Measurements from ENCODE around the gene ESR2. TPM values are rescaled to one million over a fixed set of nuclear protein-coding genes. Genes with fewer than 3 reads are reported as not detected.

Gene ESR2
- total RNA-seq, 1 donor from 2014 or later, result 0.17 TPM

DNA sequence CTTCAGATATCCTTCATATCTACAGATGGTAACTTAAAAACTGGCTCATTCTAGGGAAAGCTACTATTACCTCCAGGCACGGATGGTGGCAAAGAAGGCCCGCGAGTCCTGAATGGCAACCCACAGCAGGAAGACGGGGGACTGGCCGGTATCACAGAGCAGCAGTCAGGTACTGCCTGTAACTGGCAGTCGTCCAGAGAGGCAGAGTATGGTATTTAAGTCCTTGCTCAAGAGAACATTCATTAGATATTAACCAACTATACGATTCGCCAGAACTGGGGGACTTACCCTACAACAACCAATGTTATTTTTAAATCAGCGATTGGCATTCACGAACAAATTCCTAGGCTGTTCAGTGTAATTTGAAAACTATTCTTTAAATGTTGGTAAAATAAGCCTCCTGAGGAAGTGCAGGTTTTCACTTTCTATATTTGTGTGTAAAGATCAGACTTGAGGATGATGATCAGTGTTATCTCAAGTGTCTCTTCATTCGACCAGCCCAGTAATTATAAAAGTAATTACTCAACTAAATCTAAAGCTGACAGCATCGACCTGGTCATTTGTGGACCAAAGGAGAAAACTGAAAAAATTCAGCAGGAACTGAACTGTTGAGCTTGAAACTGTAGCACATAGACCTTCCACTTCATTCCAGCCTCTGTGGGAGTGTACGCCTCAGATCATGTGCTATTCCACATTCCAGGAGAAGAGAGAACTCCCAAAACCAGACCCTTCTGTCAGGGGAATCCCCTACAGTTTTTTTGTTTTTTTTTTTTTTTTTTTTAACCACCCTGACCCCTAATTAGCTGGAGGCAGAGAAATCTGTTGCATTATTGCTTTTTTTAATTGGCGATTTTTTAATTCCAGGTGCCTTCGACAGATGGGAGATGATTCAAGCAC lies 75.6 kb downstream of the ESR2 start:
- Histone ChIP-seq H3K36me3 (ENCODE audit: control insufficient read depth, insufficient read depth, low read length) (peaks cover 4% of the 10 kb centered on the region), H3K4me3 (ENCODE audit: low read depth, low read length) (no peak overlapping the region), H3K27me3 (ENCODE audit: control insufficient read depth, insufficient read depth, low read length) (no peaks in the 10 kb centered on the region)
- TF ChIP-seq, protein P1, sequence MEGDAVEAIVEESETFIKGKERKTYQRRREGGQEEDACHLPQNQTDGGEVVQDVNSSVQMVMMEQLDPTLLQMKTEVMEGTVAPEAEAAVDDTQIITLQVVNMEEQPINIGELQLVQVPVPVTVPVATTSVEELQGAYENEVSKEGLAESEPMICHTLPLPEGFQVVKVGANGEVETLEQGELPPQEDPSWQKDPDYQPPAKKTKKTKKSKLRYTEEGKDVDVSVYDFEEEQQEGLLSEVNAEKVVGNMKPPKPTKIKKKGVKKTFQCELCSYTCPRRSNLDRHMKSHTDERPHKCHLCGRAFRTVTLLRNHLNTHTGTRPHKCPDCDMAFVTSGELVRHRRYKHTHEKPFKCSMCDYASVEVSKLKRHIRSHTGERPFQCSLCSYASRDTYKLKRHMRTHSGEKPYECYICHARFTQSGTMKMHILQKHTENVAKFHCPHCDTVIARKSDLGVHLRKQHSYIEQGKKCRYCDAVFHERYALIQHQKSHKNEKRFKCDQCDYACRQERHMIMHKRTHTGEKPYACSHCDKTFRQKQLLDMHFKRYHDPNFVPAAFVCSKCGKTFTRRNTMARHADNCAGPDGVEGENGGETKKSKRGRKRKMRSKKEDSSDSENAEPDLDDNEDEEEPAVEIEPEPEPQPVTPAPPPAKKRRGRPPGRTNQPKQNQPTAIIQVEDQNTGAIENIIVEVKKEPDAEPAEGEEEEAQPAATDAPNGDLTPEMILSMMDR (IDR thresholded peaks at IDR 0.05; ENCODE audit: insufficient read depth, low read length, poor library complexity, severe bottlenecking), result no peak
- DNase-seq (ENCODE audit: low read depth), result peak; percentile 35

DNA sequence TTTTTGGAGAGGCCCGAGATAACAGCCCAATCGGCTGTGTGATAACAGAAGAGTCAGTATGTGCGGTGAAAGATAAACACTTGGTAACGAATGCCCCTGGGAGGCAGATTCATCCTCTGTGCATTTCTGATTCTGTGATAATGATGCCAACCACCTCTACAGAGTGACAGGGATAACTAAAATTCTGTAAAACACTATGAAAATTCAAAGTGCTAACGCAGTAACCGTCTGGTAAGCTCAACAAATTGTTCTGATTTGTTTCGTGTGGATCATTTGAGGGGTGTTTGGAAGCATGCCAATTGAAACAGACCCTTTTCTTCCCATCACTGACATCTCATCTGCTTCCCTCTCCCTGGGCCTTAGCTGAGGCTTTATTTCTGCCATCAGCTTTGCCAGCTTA lies 76.3 kb downstream of the ESR2 start:
- DNase-seq (ENCODE audit: low read depth), result no peak
- TF ChIP-seq, protein P1 (IDR thresholded peaks at IDR 0.05; ENCODE audit: insufficient read depth, low read length, poor library complexity, severe bottlenecking), result no peak
- no peak overlapping the region for H3K4me3 ChIP-seq (ENCODE audit: low read depth, low read length)

DNA sequence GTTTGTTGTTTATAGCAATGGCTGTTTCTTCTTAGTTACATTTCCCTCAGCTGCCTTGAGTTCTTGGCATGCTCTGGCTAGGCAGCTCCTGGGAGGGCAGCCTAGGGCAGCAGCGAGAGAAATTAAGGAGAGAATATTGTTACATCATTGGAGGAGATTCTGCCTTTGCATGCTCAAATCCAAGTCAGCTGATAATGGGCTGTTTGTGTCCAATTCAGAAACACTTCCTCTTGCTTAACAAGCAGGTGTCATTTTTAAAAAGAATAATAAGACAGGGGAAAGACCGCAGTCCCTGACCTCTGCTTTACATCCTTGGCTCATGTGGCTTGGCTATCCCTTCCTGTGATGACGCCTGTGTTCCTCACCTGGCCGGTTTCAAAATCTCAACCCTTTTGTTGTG lies 76.9 kb downstream of the ESR2 start:
- Histone ChIP-seq H3K4me3 (ENCODE audit: low read depth, low read length) (no peak overlapping the region), H3K27me3 (ENCODE audit: control insufficient read depth, insufficient read depth, low read length) (no peaks in the 10 kb centered on the region), H3K36me3 (ENCODE audit: control insufficient read depth, insufficient read depth, low read length) (peaks cover 4% of the 10 kb centered on the region)
- no peak for DNase-seq (ENCODE audit: low read depth)
- TF ChIP-seq, protein P1 (IDR thresholded peaks at IDR 0.05; ENCODE audit: insufficient read depth, low read length, poor library complexity, severe bottlenecking), result no peak

More for the DNA sequence above, 76.3 kb downstream of the ESR2 start:
- peaks cover 4% of the 10 kb centered on the region for H3K36me3 ChIP-seq (ENCODE audit: control insufficient read depth, insufficient read depth, low read length)
- no peaks in the 10 kb centered on the region for H3K27me3 ChIP-seq (ENCODE audit: control insufficient read depth, insufficient read depth, low read length)

DNA sequence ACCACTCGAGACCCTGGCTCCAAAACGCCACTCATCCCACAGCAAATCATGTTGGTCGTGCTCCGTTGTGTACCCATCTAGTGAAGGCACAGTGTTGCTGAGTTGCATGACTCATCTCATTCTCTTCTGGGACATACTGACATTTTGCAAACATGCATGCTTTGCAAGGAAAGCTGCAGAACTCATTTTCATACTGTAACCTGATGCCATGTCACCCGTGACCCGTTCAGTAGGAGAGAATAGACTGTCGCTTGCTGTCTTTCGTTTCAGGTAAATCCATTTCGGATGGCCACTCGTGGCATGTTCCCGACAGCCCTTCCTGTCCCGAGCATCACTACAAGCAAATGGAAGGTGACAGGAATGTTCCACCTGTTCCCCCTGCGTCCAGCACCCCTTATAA lies 78.2 kb downstream of the ESR2 start:
- peaks cover 6% of the 10 kb centered on the region for H3K36me3 ChIP-seq (ENCODE audit: control insufficient read depth, insufficient read depth, low read length)
- H3K27me3 ChIP-seq (ENCODE audit: control insufficient read depth, insufficient read depth, low read length), result no peaks in the 10 kb centered on the region
- H3K4me3 ChIP-seq (ENCODE audit: low read depth, low read length), result no peak overlapping the region
- no peak for DNase-seq (ENCODE audit: low read depth)
- TF ChIP-seq, protein P1 (IDR thresholded peaks at IDR 0.05; ENCODE audit: insufficient read depth, low read length, poor library complexity, severe bottlenecking), result no peak

DNA sequence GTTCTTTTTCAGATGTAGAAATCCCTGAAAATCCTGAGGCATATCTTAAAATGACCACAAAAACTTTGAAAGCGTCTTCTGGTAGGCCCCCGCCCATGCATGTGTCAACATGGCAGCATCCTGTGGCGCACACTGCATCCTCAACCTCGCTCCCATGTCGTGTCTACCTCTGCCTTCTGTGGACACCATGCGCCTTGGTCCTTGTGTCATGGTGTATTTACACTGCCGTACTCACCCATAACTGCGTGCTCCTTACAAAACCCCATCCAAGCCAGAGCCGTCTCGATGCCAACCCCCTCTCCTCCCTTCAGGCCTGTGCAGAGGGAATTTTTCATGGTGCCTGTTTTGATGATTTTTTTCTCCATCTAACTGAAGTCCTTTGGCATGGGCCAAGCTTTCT lies 78.9 kb downstream of the ESR2 start:
- H3K36me3 ChIP-seq (ENCODE audit: control insufficient read depth, insufficient read depth, low read length), result peaks cover 6% of the 10 kb centered on the region
- TF ChIP-seq, protein P1 (IDR thresholded peaks at IDR 0.05; ENCODE audit: insufficient read depth, low read length, poor library complexity, severe bottlenecking), result no peak
- no peak overlapping the region for H3K4me3 ChIP-seq (ENCODE audit: low read depth, low read length)
- no peak for DNase-seq (ENCODE audit: low read depth)
- no peaks in the 10 kb centered on the region for H3K27me3 ChIP-seq (ENCODE audit: control insufficient read depth, insufficient read depth, low read length)

Measured in kidney epithelial cell (primary cell).